ENCODE data around the gene CD22. TPM values are rescaled to one million over a fixed set of nuclear protein-coding genes. Genes with fewer than 3 reads are reported as not detected.

The CD22 gene
- total and polyA plus RNA-seq, 2 of the 8 experiments (the other 6 are each of a cell fraction or from before 2014, with no cell fraction given) = 0.06 to 0.60 TPM

DNA sequence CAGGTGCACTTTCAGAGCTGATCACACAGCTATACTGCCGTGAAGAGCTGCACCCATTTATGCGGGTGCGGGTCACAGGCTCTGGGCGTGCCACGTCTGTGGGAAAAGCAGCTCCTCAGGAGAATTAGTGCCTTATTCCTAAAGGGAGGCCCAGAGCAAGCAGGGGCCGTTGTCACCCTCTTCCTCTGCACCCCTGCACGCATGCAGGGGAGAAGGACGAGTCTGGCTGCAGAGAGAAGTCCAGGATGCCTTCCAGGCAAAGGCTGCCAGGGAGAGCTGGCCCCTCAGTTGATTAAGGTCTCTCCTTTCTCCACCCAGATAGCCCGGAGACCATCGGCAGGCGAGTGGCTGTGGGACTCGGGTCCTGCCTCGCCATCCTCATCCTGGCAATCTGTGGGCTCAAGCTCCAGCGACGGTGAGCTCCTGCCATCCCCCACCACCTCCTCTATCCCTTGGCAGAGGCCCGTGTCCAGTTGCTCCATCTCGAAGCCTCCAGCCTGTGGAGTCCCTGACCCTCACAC is 15.6 kb downstream of the CD22 start (continued):
- TF ChIP-seq NRF1 (IDR thresholded peaks at IDR 0.05; ENCODE audit: low read depth, low read length) (no peak), ASH2L (IDR thresholded peaks at IDR 0.05; ENCODE audit: low read length) (no peak), RXRA (IDR thresholded peaks at IDR 0.05; ENCODE audit: insufficient read depth, low read depth, low read length) (no peak), SP2 (IDR thresholded peaks at IDR 0.05; ENCODE audit: low read length) (no peak), RBBP5 (IDR thresholded peaks at IDR 0.05; ENCODE audit: borderline replicate concordance, low read depth, low read length) (no peak), PHF8 (conservative IDR thresholded peaks at IDR 0.05; ENCODE audit: low read depth, low read length) (no peak)

All from H1 (cell line).